Activated naive CD4-positive, alpha-beta T cell treated with Interleukin-2 at 50 U/mL for 16 hours (primary cell): ENCODE data around the gene PDE4B.
"Not testable (repeated sequence)": the region's sequence is repeated elsewhere in the genome, so short reads cannot be mapped to it uniquely, and the experiment has no call there.

Experiments
- DNase-seq: peaks from one replicate; pipeline ENCODE4 v3.0.0-alpha.2; 2020

Gene PDE4B

DNA sequence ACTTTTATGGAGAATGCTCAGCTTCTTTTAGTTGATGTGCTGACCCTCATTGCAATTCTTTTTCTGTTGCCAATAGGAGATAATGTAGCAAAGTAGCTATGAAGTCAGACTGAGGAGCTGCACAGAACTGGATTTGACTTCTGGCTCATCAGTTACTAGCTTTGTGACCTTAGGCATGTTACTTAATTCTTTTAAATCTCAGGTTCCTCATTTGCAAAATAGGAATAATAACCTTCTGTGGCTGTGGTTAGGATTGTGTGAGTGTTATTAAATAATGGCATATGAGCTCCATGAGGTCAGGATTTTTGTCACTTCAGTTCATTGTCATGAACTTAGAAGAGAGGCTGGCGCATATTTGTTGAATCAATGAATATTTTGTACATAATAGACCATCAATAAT is 503.7 kb downstream of the PDE4B start:
- DNase-seq = no peak

DNA sequence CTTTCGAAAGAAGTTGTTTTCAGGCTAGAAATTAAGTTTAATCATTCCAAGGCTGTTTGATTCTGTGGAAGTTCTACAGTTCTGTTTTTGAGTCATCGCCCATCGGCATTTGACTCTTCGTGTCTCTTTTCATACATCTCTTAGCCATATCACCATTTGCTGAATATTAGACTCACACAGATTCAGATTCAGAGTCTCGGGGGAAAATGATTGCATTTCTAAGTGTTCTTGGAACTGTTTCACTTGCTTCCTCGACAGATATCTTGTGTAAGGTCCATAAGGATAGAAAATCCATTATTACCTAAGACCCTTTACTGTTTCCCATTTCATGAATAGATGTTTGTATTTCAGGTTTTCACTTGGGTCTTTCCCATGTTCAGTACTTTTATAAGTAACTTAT is 504.3 kb downstream of the PDE4B start:
- no peak for DNase-seq

DNA sequence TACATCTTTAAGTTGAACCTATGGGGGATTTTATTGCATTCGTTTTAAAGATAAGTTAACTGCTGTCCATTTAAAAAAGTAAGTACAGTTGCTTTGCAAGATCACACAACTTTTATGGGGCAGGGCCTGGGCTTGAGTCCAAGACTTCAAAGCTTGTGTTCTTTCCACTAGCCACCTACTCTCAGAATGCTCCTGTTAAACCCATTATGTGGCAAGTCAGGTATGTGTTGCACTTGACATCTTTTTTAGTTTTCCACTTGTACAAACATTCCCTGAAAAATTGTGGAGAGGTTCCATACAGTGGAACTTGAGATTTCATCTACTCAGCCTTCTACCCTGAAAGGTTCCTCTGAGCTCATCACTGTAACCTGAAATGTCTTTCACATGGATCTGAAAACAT is 505.8 kb downstream of the PDE4B start:
- no peak for DNase-seq

DNA sequence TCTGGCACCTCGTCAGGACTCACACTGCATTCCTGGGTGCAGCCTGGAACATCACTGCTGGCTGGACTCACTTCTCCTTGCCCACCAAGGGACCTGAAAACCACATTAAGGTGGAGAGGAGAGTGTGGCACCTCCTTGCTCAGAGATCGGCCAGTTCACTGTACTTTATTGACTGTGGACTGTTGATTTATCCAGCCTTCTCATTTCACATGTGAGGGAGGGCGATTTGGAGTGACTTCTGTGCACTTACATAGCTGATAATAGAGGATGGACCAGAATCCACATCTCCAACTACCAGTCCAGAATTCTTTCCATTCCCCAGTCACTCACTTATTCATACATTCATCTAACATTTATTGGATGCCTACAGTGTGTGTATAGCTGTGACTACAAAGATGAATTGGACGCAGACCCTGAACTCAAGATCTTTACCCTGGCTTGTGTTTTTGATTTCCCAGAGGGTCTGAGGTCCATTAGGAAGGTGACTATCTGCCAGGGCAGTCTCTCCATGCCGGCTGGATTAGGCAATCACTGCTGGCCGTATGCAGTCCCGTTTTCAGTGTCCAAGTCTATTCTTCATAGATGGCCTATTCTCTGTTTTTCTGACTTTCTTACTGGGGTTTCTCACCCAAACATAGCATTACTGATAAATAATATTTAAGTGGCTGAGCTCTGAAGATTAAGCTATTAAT is 507.7 kb downstream of the PDE4B start:
- no peak for DNase-seq

DNA sequence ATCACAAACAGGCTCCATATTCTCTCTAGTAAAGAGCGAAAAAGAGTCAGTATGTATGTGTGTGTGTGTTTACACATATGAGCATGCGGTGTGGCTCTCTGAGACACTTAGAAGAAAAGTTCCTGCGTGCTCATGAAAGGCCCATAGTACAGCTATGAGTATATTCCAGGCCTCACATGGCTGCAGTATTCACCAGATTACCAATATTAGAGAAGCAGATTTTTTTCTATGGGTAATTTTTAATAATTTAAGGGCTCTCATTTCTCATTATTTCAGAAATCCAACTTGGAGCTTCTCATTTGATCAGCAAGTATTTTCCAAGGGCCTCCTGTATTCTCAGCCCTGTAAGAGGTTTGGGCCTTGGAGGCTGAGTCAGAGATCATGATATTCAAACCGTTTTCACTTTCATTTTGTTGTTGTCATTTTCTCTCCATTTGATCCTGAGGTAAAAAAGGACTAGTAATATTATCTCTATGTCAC is 508.3 kb downstream of the PDE4B start:
- DNase-seq = peak; percentile 55

DNA sequence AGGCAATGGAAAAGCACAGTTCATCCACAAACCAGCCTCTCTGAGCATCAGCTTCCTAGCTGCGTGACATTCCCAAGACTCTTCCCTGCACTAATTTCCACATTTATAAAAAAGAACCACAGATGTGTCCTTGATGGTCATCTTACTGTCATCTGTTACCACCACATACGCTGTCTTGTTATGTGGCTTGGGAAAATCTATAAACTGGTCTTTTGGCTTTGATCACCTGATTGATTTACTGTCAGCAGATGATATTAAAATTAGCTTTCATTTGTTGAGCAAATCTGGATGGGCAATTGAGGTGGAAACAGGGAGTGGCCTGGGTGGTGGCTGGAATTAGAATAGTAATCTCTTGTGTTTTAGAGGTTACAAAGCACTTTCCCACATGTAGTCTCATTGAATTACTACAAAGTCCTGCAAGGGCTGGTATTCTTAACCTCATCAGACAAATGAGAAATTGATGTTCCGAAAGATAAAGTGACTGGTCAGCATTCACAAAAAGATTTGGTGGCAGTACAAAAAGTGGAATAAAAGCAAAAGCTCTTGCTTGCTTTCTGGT is 509.6 kb downstream of the PDE4B start:
- DNase-seq = no peak

DNA sequence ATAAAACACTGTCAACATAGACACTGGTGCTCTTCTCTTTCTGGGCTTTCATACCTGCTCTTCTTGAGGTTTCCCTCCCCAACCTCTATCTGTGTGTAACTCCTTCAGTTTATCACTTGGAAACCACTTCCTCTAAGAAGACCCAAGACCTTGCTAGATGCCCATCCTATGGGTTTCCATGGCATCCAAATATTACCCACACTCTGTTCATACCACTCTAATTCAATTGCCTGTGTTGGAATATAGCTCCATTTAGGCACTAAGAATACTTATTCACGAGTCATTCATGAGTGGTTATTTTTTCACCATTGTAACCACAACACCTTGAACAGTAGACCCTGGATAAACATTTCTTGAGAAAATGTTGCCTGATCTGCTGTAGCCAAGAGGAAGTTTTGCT is 510.1 kb downstream of the PDE4B start:
- no peak for DNase-seq

DNA sequence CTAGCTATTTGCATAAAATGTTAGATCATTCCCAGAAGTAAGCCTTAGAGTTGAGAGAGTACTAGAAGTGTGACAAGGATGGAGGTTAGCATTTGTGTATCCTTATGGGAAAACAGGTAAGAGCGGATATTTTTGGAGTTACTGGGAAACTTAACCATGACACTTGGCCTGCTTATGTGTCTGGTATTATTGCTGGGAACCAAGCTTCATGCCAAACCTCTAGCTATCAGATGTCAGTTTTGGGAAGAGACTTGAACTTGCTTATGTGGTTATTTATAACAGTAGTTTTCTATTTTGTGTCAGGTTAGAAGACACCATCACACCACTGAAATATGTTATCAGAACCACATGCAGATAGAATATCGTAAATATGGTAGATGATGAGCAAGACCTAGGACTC is 511.0 kb downstream of the PDE4B start:
- DNase-seq = no peak

DNA sequence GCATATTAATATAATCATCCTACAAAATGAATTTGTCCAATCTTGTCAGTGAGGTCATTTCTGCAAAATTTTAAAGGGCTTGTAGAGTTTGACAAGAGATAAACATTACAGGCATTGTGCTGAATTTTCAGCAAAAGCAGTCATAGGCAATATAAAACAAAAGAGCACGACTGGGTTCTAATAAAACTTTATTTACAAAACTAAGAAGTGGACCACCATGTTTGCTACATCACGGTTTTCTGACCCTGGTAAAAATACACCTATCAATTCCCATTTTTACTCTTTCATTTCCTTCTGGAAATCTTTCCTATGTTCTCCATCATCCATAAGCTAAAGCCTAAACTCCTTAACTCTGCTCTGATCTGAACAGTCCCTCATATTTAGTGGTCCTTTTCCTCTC is 511.4 kb downstream of the PDE4B start:
- no peak for DNase-seq

DNA sequence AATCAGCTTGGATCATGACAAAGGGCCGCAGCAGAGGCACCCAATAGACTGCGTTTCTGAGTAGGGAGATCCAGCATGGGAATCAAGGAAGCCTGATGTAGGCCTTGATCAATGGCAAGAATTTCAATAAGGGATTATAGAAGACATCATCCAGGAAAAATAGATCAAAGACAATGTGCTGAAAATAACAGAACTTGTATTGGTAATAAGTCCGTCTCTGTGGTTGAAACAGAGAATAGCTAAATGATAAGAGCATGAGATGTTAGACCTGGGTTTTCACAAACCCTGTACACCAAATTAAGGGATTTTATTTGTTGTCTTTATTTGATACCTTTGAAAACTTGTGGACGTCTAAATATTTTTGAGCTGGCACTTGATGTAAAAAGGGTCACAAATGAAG is 513.2 kb downstream of the PDE4B start:
- no peak for DNase-seq

DNA sequence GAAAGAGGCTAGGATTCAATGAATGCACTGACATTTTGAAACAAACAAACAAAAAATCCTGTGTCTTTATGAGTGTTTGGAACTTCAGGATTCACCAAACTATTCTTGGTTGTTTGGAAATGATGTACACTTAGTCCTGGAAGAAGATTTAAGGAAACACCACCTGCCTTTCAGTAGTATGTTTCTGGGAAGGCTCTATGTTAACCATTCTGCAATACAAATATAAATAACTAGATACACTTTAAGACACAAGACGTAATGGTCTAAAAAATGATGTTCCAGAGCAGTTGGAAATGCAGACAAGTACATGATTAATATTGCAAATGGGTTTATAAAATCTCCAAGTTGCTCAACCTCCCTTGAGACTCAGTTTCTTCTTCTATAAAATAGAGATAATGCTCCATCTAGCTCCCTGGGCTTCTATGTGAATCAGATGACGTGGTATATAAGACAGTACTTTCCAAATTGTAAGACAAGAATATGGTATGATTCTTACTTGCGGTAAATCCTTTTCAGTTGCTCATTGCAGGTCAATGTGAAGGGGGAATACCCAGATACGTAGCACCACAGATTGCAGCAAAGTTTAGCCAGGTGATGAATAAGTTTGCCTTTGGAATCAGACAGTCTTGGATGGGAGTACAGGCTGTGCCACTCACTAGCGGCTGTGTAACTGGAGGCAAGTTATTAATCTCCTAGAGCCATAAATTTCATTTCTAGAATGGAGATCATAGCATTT is 516.5 kb downstream of the PDE4B start:
- DNase-seq = no peak

DNA sequence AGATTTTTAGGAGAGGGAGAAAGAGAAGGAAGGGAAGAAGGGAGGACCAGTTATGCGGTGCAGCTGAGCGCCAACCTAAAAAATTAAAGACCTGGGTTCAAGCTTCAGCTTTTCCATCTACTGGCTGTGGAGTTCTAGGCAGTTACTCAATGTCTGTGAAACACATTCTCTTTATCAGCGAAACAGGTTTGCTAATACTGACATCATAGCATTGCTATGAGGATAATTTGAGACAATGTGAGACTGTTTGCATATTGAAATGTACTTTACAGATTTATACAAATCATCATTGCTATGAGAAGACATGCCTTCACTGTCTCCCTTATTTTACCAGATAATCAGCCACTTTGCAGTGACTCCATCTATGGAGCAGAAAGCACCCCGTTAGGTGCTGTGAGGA is 518.4 kb downstream of the PDE4B start:
- DNase-seq = no peak

DNA sequence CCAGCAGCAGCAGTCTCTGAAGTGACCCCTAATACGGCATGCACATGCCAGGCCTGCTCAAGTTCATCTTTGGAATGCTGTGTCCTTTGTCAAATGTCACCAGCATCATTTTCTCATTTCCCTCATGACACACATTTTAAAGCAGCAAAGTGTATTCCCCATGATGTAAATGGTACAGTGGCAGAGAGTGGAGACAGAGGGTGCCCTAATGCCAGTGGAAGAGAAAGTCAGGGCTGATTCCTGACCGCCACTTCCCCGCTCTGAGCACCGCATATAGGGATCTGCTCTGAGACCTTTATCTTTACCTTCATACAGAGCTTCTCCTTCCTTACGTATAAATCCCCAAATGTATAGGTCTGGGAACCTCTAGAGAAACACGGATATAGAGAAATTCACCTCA is 518.9 kb downstream of the PDE4B start:
- DNase-seq = no peak

DNA sequence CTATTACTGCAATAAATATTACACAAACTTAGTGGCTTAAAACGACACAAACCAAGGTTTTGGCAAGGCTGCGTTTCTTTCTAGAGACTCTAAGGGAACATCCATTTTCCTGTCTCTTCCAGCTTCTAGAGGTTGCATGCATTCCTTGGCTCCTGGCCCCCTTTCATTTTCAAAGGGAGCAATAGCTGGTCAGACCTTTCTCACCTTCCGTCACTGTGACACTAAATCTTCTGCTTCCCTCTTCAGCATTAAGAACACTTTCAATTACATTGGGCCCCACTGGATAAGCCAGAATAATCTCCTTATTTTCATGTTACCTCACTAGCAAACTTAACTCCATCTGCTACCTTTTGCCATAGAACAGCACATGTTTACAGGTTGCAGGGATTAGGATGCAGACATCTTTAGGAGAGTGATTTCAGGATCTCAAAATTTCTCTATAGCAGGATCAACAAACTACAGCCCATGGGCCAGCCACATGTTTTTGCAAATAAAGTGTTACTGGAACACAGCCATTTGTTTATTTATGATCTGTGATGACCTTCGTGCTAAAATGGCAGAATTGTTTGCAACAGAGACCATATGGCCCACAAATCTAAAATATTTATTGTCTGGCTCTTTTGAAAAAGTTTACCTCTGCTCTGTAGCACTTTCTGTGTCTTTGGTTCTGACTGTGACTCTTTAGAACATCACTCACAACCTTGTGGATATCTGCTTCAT is 519.7 kb downstream of the PDE4B start:
- DNase-seq = no peak

DNA sequence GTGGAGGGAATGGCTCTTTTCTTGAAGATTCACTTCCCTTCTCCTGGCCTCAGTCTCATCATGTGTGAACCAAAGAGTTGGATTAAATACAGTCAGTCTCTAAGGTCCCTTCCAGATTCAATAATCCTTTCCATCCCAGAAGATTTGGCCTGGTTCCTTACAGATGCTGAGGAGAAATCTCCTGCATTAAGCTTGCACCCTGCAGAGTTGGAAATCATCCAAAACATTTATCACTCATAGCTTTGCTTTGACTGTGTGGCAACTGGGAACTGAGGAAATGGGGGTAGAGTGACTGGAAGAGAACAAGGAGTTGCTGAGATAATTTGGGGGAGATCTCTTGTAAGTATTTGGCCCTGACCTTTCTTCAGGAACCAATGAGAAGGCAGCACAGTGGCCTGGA is 520.7 kb downstream of the PDE4B start:
- DNase-seq = no peak

DNA sequence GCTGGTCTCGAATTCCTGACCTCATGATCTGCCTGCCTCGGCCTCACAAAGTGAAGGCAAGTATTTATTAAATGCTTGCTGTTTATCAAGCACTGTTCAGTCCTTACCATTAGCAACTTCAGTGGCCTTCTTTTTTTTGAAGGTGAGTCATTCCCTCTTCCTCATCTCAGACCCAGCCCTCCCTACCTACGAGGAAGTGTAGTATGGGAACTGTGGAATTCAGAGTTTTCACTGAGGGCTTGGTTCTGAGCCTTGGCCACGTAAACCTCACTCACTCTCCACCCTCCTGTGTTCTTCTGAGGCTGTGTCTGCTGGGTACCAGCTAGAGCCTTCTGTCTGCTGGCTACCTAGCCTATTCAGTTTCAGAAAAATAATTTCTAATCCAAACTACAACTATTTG is 523.0 kb downstream of the PDE4B start:
- DNase-seq = no peak

DNA sequence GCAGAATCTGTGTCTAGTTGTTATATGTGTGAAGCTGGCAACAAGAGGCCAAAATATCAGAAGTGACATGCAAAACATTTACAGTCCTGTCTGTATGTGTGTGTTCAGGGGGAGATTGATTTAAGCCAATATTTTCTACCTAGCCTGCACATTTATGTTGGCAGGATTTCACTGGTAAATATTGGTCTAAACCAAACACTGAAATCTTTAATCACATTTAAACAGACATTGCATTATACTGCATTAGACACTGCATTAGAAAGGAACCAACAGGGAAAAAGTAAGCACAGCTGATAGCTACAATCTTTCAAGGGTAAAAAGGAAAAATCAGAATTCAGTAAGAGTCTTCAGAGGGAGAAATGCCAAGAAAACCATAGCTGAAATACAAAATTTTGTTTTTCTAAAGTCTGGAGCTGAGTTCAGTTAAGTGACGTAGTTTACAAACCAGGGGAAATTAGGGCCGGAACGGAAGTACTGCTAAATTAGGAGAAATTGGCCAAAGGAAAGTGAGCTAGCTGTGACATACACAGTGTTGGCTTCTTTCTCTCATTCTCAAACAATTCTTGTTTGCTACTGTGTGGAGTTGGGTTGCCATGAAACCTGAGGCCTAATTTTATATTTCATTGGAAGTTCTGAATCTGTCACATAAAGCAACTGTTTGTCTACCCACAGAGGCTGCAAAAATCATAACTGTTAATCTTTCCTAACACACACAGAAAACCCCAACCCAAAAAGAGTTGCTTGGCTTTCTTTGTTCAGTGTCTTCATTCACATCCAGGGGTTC is 524.0 kb downstream of the PDE4B start:
- DNase-seq = no peak

DNA sequence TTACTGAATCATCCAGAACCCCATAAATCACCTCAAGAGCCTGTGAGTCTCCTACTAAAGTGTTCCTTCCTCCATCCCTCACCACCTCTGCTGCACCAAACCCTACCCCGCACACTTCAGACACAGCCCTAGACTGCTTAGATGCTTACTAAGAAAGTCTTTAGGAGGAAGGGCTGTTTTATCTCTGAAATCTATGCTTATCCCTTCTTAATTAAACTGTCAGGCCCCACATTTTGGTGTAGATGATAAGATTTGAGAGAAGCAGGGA is 524.5 kb downstream of the PDE4B start:
- no peak for DNase-seq

DNA sequence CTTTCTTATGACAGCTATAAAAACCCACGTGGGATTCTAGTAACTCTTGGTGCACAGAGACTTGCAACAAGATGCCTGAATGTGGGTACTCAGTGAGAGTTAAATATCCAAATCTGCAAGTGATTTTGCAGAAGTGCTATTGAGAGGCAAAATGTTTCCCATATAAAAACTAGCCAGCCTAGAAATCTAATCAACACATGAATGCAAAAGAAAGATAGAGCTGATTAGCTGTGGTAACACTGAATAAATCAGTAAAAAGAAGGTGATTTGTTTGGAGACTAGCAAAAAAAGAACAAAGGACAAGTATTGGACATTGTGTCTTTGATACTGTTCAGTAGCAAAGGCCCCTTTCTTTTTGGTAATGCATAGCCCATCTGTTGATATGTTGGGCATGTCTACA is 527.5 kb downstream of the PDE4B start:
- DNase-seq = no peak

DNA sequence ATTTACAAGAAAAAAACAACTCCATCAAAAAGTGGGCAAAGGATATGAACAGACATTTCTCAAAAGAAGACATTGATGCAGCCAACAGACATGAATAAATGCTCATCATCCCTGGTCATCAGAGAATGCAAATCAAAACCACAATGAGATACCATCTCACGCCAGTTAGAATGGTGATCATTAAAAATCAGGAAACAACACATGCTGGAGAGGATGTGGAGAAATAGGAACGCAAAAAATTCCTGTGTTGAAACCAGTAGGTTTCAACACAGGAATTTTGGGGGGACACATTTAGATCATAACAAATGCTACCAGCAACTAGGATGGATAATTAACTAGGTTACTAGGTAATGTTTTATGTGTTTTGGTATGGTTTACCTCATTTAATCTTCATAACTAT is 529.8 kb downstream of the PDE4B start:
- not testable (repeated sequence) for DNase-seq

DNA sequence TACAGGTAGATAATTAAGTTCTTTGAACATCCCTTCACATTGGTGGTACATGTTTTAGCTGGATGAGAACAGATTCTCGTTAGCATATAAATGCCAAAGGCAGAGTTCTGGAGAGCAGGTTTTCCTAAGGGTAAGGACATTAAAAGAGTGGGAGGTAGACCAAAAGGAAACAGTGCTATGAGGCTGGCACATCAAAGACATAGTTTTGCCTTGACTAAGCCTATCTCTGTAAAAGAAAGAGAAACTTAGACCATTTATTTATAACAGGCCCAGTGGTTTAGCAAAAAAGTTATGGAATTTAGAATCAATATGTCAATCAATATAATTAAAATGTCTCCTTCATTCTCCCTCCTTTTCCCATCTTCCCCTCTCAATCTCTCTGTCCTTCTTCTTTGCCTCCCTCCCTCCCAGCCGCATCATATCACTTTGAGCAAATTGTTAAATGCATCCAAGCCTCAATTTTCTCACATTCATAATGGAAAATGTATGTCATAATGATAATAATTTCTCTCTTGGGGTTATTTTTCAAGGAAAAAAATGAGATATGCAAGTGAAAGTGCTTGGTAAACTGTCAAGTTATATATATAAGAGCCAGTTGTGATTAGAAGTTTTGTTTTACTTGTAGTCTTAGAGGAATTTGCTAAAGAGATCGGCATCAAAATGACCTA is 531.4 kb downstream of the PDE4B start:
- no peak for DNase-seq

DNA sequence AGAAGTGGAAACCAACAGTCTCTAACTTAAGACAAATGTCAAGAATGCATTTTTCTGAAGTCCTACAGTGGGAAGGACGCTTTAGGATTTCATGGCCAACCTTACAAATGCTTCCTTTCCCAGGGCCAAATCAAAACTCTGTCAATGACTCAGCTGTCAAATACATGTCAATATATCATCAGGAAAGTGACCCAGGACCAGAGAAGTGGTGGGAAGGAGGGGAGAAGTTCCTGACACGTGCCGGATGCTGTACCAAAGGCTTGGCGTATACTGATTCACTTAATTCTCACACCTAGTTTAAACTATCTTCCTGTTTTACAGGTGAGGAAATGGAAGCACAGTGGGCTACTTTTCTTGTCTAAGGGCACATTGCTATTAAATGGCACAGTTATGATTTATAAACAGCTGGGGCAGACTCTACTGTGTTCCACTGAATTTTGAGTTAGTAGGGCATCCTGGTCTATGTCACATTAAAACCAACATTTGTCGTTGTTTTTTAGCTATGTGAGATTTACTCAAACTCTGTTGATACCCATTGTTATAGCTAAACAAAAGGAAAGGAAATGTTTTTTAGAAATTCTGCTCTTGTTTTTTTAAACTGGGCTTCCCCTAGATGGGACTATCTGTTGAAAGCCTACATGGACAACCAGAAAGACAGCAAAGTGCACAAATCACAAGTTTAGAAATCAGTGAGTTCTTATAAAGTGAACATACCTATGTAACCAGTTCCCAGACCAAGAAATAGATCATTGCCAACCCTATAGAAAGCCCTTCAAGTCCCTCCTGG is 533.1 kb downstream of the PDE4B start:
- DNase-seq = no peak
